Right ventricle myocardium superior (tissue), 1 donor: ENCODE measurements around the gene TMC5. TPM values are rescaled to one million over a fixed set of nuclear protein-coding genes. Genes with fewer than 3 reads are reported as not detected.

Experiments used
- total RNA-seq: library from RNA; stranded (reverse); fragmentation: NEBNext Ultra II Directional; extraction: Animal tissue kit (Norgen Biotek cat#: 25700); gene quantifications from one replicate; pipeline ENCODE4 v1.2.1, GENCODE V29; 2021
- donor health status: DM: no; HTN: yes; CAD: no; lungs with severe emphysema.

The TMC5 gene
- total RNA-seq, 1 donor from 2014 or later = not detected

Other genes with a start within 250 kb of the TMC5 start
- gene SYT17, start 249.6 kb upstream of the TMC5 start, total RNA-seq = 0.54 TPM
- gene CLEC19A, start 132.2 kb upstream of the TMC5 start, total RNA-seq = not detected
- 116 TPM for gene GDE1, start 104.2 kb downstream of the TMC5 start, total RNA-seq
- gene CCP110, start 106.1 kb downstream of the TMC5 start, total RNA-seq = 6.1 TPM
- gene VPS35L, start 137.8 kb downstream of the TMC5 start, total RNA-seq = 19.4 TPM